K562 (cell line): ENCODE results near the gene B2M. TPM values are rescaled to one million over a fixed set of nuclear protein-coding genes. Genes with fewer than 3 reads are reported as not detected.
"Not testable (repeated sequence)": the region's sequence is repeated elsewhere in the genome, so short reads cannot be mapped to it uniquely, and the experiment has no call there.

Experiments used
- ATAC-seq: fragments of 200-7000 bp; cut with Tn5 transposase; 3 replicates; pipeline ENCODE4 v1.9.1; 2020; ENCODE audit warnings: moderate library complexity
- BruUV-seq: library from RNA; stranded (reverse); fragments of 400-500 nt; replicated peaks from 2 replicates; lab custom pipeline; 2021; lab: Mats Ljungman, UMichigan
- CTCF ChIA-PET: fragments of 300-600 bp; formaldehyde crosslinking; extraction: SDS; loops from one replicate; lab custom pipeline; 2021; ENCODE audit warnings: low intra/inter-chr PET ratio; lab: Yijun Ruan, JAX
- POLR2A ChIA-PET: fragments of 300-600, 350-650 bp; sonication (Branson Sonifier 250); formaldehyde crosslinking; extraction: SDS; loops from one replicate; lab custom pipeline; 2021; ENCODE audit warnings: antibody characterized with exemption, inconsistent platforms; lab: Yijun Ruan, JAX
- DNase-seq, 4 experiments: peaks; one replicate each; pipeline versions ENCODE4 v3.0.0 to v3.0.0-alpha.2; 2011 to 2018; ENCODE audit warnings: low spot score in 3 of 4, mixed read lengths in 3 of 4; ENCODE audit errors: extremely low read depth in 1 of 4
- FAIRE-seq: peaks from 2 replicates; lab custom pipeline; 2011; peaks lifted over from hg19 to GRCh38; lab: Jason Lieb, UNC
- H2AFZ ChIP-seq: 2 replicates; pipeline ENCODE4 v1.6.0; 2011; ENCODE audit warnings: low read depth, low read length, control low read depth, inconsistent platforms
- H3K27ac ChIP-seq: fragments of 200-600 bp; 3 replicates; pipeline ENCODE4 v1.8.0; 2011; ENCODE audit warnings: low read depth, mild to moderate bottlenecking, control low read depth, inconsistent platforms, low read length, moderate library complexity, mixed read lengths; ENCODE audit errors: extremely low read depth
- H3K27me3 ChIP-seq, 2 experiments: fragments of 300-600 bp in 1 of 2; 2 replicates in 1 of 2; 3 replicates in 1 of 2; pipeline versions ENCODE4 v1.6.0 to v1.8.0; 2011; ENCODE audit warnings: inconsistent platforms in 2 of 2, low read length in 2 of 2, mild to moderate bottlenecking in 1 of 2, mixed read lengths in 1 of 2, moderate library complexity in 1 of 2; ENCODE audit not compliant: control insufficient read depth in 2 of 2, insufficient read depth in 2 of 2
- H3K36me3 ChIP-seq: fragments of 300-600 bp; 3 replicates; pipeline ENCODE4 v1.8.0; 2011; ENCODE audit warnings: mild to moderate bottlenecking, low read length, inconsistent platforms; ENCODE audit not compliant: control insufficient read depth, insufficient read depth
- H3K4me1 ChIP-seq, 2 experiments: fragments of 200-600 bp in 1 of 2; replicated peaks in 1 of 2; 2 replicates in 1 of 2; 3 replicates in 1 of 2; pipeline versions ENCODE4 v1.5.1 to v1.8.0; 2011; ENCODE audit warnings: inconsistent platforms in 2 of 2, low read length in 2 of 2, mild to moderate bottlenecking in 1 of 2, mixed read lengths in 1 of 2, moderate library complexity in 1 of 2; ENCODE audit not compliant: control insufficient read depth in 2 of 2, insufficient read depth in 2 of 2
- H3K4me2 ChIP-seq: 2 replicates; pipeline ENCODE4 v1.6.1; 2011; ENCODE audit warnings: low read length, control low read depth, inconsistent platforms, mixed read lengths; ENCODE audit not compliant: insufficient read depth
- H3K4me3 ChIP-seq: fragments of 200-600 bp; sonication (generic), shearing (Covaris generic); 2 replicates; pipeline ENCODE4 v1.5.1; 2016; ENCODE audit warnings: control low read depth, inconsistent platforms
- H3K79me2 ChIP-seq: fragments of 200-600 bp; 3 replicates; pipeline ENCODE4 v1.8.0; 2011; ENCODE audit warnings: low read length, inconsistent platforms; ENCODE audit not compliant: control insufficient read depth, insufficient read depth
- H3K9ac ChIP-seq, 2 experiments: 2 replicates each; pipeline versions ENCODE4 v1.6.0 to v1.6.1; 2011; ENCODE audit warnings: low read depth in 2 of 2, low read length in 2 of 2, control low read depth in 1 of 2, inconsistent platforms in 1 of 2, mild to moderate bottlenecking in 1 of 2, mixed read lengths in 1 of 2; ENCODE audit not compliant: insufficient read depth in 1 of 2
- H3K9me1 ChIP-seq: one replicate; pipeline ENCODE4 v1.6.0; 2011; ENCODE audit warnings: inconsistent platforms, mild to moderate bottlenecking, low read length, moderate library complexity; ENCODE audit not compliant: control insufficient read depth, insufficient read depth
- H3K9me3 ChIP-seq: replicated peaks from 2 replicates; pipeline ENCODE4 v1.5.1; 2011; ENCODE audit warnings: low read depth, low read length, inconsistent platforms; ENCODE audit not compliant: control insufficient read depth, insufficient read depth
- H4K20me1 ChIP-seq: replicated peaks from 2 replicates; pipeline ENCODE4 v1.6.1; 2011; ENCODE audit warnings: low read length, inconsistent platforms, mixed read lengths; ENCODE audit not compliant: control insufficient read depth, insufficient read depth
- ARID1B ChIP-seq: fragments of 450-650 bp; IDR thresholded peaks from 2 replicates; pipeline ENCODE4 v1.6.1; 2016; ENCODE audit warnings: antibody characterized with exemption, mild to moderate bottlenecking, inconsistent platforms
- CREM ChIP-seq: IDR thresholded peaks from 2 replicates; pipeline ENCODE4 v1.6.1; 2014; ENCODE audit warnings: antibody characterized with exemption, low read depth
- CUX1 ChIP-seq: fragments of 200-800 bp; sonication (Bioruptor generic); IDR thresholded peaks from 2 replicates; pipeline ENCODE4 v1.6.1; 2016; ENCODE audit warnings: missing genetic modification characterization, missing compliant biosample characterization
- NCOR1 ChIP-seq: fragments of 450-650 bp; IDR thresholded peaks from 2 replicates; pipeline ENCODE4 v1.6.1; 2016; ENCODE audit warnings: mild to moderate bottlenecking, moderate library complexity
- NFRKB ChIP-seq: fragments of 450-650 bp; IDR thresholded peaks from 2 replicates; pipeline ENCODE4 v1.6.1; 2016; ENCODE audit warnings: low read depth
- NR4A1 ChIP-seq, 2 experiments: fragments of 250-450 bp in 1 of 2; fragments of 450-650 bp in 1 of 2; sonication (Bioruptor Pico) in 1 of 2; IDR thresholded peaks; 2 replicates each; pipeline versions ENCODE4 v1.4.0 to v1.6.1; 2016 to 2020; ENCODE audit warnings: mild to moderate bottlenecking in 2 of 2, missing compliant biosample characterization in 1 of 2, missing genetic modification characterization in 1 of 2, moderate library complexity in 1 of 2
- TEAD4 ChIP-seq, 2 experiments: sonication (generic) in 1 of 2; formaldehyde crosslinking in 1 of 2; IDR thresholded peaks; 2 replicates each; pipeline versions ENCODE4 v1.6.1 to v1.8.0; 2012 to 2022; ENCODE audit warnings: borderline replicate concordance in 1 of 2, inconsistent platforms in 1 of 2, low read length in 1 of 2, mild to moderate bottlenecking in 1 of 2, missing genetic modification reagents in 1 of 2
- WGBS: fragments of 100-300 bp; shearing (Covaris generic); methylation state at CpG from one replicate; pipeline ENCODE4 v1.1.6; 2016; ENCODE audit warnings: low coverage, mixed read lengths; ENCODE audit not compliant: insufficient coverage; ENCODE audit errors: missing lambda C conversion rate; 5-methylcytosine and 5-hydroxymethylcytosine counted together
- in situ Hi-C: fragments of 300-500 bp; cut with MboI; formaldehyde crosslinking; loops from 4 replicates; pipeline ENCODE4 v1.15.0; 2018; ENCODE audit warnings: inconsistent platforms, mixed read lengths
- intact Hi-C: fragments of 100-400 bp; cut with micrococcal nuclease; formaldehyde crosslinking; loops from 2 replicates; pipeline ENCODE4 v1.14.2; 2022
- polyA plus RNA-seq, 8 experiments: library from polyadenylated mRNA; depleted of rRNA in 4 of 8; stranded (reverse) in 5 of 8; unstranded in 3 of 8; fragments of >200 nt; fragmentation: Nextera tagmentation in 2 of 8; fragmentation: Illumina TruSeq in 1 of 8; extraction: Ambion mirVana in 2 of 8; extraction: Trizol in 1 of 8; gene quantifications; 2 replicates each; pipeline versions ENCODE4 v1.2.1 to v1.2.3, GENCODE V29; 2011 to 2014; ENCODE audit warnings: inconsistent platforms in 1 of 8, missing spikeins in 1 of 8
- total RNA-seq, 7 experiments: library from RNA; depleted of rRNA in 6 of 7; stranded (reverse); fragments of >200 nt in 6 of 7; fragmentation: Illumina TruSeq in 2 of 7; extraction: Trizol in 2 of 7; gene quantifications; 2 replicates each; pipeline versions ENCODE4 v1.2.1 to v1.2.3, GENCODE V29; 2011 to 2021; ENCODE audit warnings: low replicate concordance in 1 of 7

B2M gene
- total and polyA plus RNA-seq, 9 of the 15 experiments (the other 6 are each of a cell fraction or from before 2014, with no cell fraction given): 460 to 3,138 (median 1,032) TPM

DNA sequence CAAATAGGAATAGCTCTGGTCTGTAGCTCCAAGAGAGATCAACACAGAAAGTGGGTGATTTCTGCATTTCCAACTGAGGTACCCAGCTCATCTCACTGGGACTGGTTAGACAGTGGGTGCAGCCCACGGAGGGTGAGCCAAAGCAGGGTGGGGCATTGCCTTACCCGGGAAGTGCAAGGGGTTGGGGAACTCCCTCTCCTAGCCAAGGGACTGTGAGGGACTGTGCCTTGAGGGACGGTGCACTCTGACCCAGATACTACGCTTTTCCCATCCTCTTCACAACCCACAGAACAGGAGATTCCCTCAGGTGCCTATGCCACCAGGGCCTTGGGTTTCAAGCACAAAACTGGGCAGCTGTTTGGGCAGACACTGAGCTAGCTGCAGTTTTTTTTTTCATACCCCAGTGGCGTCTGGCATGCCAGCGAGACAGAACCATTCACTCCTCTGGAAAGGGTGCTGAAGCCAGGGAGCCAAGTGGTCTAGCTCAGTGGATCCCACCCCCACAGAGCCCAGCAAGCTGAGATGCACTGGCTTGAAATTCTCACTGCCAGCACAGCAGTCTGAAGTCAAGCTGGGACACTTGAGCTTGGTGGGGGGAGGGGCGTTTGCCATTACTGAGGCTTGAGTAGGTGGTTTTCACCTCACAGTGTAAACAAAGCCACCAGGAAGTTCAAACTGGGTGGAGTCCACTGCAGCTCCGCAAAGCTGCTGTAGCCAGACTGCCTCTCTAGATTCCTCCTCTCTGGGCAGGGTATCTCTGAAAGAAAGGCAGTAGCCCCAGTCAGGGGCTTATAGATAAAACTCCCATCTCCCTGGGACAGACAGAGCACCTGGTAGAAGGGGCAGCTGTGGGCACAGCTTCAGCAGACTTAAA lies 28.3 kb upstream of the B2M start:
- WGBS: 21% methylated on average over 8 of the region's 8 CpGs
- peak overlapping the region; percentile 74 for H3K4me2 ChIP-seq
- peak; percentile 84 for FAIRE-seq
- H3K79me2 ChIP-seq; H3K36me3 ChIP-seq; H3K27me3 ChIP-seq; H4K20me1 ChIP-seq; H3K9me3 ChIP-seq; BruUV-seq; CTCF ChIA-PET; in situ Hi-C loops; H3K9me1 ChIP-seq; TF ChIP-seq TEAD4 (CRISPR knock-in tag; IDR thresholded peaks at IDR 0.05; ENCODE audit: borderline replicate concordance); NR4A1 (CRISPR knock-in tag; IDR thresholded peaks at IDR 0.05): not testable (repeated sequence)
- H2AFZ ChIP-seq: peak overlapping the region; percentile 91
- H3K9ac ChIP-seq: peak overlapping the region; percentile 65 to 75
- peak; percentile 87 for ATAC-seq
- intact Hi-C loops: loop anchor here (1.0 kb wide), 1 partner anchor 27 kb away; no protein-coding TSS in a partner anchor
- H3K4me1 ChIP-seq: peaks cover 7 to 20% of the 10 kb centered on the region in 2 experiments; a peak in 4 of 5 replicates
- H3K27ac ChIP-seq: peak overlapping the region; percentile 71; the same call in 2 of the 3 replicates
- POLR2A ChIA-PET: interaction anchor here (1.0 to 3.7 kb wide), 8 partner anchors 10 to 83 kb away, joined by 3 to 25 read pairs (median 5); partner anchors contain the start of genes B2M, PATL2 and SPG11
- peak overlapping the region; percentile 13; the same call in 1 of the 2 replicates for H3K4me3 ChIP-seq
- peak in 1 of 4 experiments; percentile 91 for DNase-seq
- TF ChIP-seq TEAD4 (IDR thresholded peaks at IDR 0.05; ENCODE audit: low read length) (peak; percentile 50), NCOR1 (peak; percentile 82), CUX1 (CRISPR knock-in tag) (0 out of 2 replicates have a peak, but pooled peaks have one; percentile 24), CREM (peak; percentile 67), NR4A1 (tag; IDR thresholded peaks at IDR 0.05) (peak; percentile 68; the same call in 1 of the 2 replicates), NFRKB (peak; percentile 83; the same call in 1 of the 2 replicates), ARID1B (peak; percentile 73)
